ENCODE measurements around the gene B4GAT1.

B4GAT1 gene

DNA sequence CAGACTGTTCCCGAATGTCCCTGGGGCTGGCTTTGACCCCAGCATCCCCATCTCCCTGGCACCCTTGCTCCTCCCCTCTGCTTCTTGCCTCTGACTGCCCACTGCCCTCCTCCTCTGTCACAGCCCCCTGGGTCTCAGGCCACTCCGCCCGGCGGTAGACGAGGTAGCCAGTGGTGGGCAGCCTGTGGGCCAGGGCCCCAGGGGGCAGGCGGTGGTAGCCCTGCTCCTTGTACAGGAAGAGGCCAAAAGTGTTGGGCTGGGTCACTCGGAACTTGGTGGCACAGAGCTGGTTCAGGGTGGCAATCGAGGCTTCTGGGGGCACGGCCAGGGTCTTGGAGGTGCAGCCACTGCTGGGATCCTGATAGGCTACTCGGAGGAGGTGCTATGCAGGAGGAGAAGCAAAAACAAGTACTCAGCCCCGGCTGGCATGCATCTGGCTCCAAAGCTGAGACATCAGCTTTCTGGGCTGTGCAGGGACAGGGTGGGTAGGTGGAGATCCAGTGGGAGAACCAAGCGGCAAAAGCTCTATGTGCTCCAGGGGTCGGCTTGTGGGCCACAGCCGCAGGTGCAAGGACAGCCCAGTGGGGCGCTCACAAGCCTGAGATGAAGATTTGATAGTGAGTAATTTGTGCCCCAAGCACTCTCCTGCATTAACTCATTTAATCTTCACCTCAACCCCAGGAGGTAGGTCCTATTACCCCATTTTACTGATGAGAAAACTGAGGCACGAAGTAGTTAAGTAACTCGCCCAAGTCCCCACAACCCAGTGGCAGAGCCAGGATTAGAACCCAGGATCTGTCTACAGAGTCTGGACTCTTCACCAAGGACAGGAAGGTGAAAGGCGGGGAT lies 14.8 kb downstream of the B4GAT1 start:
- Histone ChIP-seq H3K9me2 (replicated peaks; ENCODE audit: insufficient read depth, low read length) (no peaks in the 10 kb centered on the region), H3K9ac (ENCODE audit: low read length) (no peak overlapping the region), H3K4me1 (ENCODE audit: low read length) (no peaks in the 10 kb centered on the region), H3F3A (ENCODE audit: insufficient read depth, low read length) (no peaks in the 10 kb centered on the region), H3K4me3 (ENCODE audit: low read length) (no peak overlapping the region), H4K20me1 (ENCODE audit: insufficient read depth, low read length) (no peaks in the 10 kb centered on the region), H3K27me3 (replicated peaks; ENCODE audit: insufficient read depth, low read length) (peaks cover 55% of the 10 kb centered on the region), H3K79me2 (ENCODE audit: low read length) (no peaks in the 10 kb centered on the region), H2AFZ (ENCODE audit: low read length) (no peak overlapping the region), H3K36me3 (replicated peaks; ENCODE audit: insufficient read depth, low read length) (no peaks in the 10 kb centered on the region), H3K27ac (ENCODE audit: low read length) (no peak overlapping the region), H3K4me2 (ENCODE audit: low read depth, low read length) (no peak overlapping the region), H3K9me3 (replicated peaks; ENCODE audit: insufficient read depth, low read length) (no peaks in the 10 kb centered on the region)
- no peak for DNase-seq
- TF ChIP-seq EZH2phosphoT487 (IDR thresholded peaks at IDR 0.05; ENCODE audit: low read length), result no peak
- TF ChIP-seq, protein P1, sequence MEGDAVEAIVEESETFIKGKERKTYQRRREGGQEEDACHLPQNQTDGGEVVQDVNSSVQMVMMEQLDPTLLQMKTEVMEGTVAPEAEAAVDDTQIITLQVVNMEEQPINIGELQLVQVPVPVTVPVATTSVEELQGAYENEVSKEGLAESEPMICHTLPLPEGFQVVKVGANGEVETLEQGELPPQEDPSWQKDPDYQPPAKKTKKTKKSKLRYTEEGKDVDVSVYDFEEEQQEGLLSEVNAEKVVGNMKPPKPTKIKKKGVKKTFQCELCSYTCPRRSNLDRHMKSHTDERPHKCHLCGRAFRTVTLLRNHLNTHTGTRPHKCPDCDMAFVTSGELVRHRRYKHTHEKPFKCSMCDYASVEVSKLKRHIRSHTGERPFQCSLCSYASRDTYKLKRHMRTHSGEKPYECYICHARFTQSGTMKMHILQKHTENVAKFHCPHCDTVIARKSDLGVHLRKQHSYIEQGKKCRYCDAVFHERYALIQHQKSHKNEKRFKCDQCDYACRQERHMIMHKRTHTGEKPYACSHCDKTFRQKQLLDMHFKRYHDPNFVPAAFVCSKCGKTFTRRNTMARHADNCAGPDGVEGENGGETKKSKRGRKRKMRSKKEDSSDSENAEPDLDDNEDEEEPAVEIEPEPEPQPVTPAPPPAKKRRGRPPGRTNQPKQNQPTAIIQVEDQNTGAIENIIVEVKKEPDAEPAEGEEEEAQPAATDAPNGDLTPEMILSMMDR (IDR thresholded peaks at IDR 0.05; ENCODE audit: low read length), result no peak
- TF ChIP-seq EZH2 (optimal IDR thresholded peaks at IDR 0.05; ENCODE audit: low read depth, low read length), result no peak

GRCh38 chr11:66331542-66332370 lies 15.7 kb downstream of the B4GAT1 start:
- no peaks in the 10 kb centered on the region for H3F3A ChIP-seq (ENCODE audit: insufficient read depth, low read length)
- TF ChIP-seq, protein P1 (IDR thresholded peaks at IDR 0.05; ENCODE audit: low read length), result no peak
- no peak for TF ChIP-seq EZH2phosphoT487 (IDR thresholded peaks at IDR 0.05; ENCODE audit: low read length)
- no peak for TF ChIP-seq EZH2 (optimal IDR thresholded peaks at IDR 0.05; ENCODE audit: low read depth, low read length)
- DNase-seq, result no peak
- H3K27ac ChIP-seq (ENCODE audit: low read length), result no peak overlapping the region
- no peak overlapping the region for H2AFZ ChIP-seq (ENCODE audit: low read length)
- no peaks in the 10 kb centered on the region for H4K20me1 ChIP-seq (ENCODE audit: insufficient read depth, low read length)
- H3K9me3 ChIP-seq (replicated peaks; ENCODE audit: insufficient read depth, low read length), result no peaks in the 10 kb centered on the region
- no peak overlapping the region for H3K9ac ChIP-seq (ENCODE audit: low read length)
- H3K27me3 ChIP-seq (replicated peaks; ENCODE audit: insufficient read depth, low read length), result peaks cover 55% of the 10 kb centered on the region
- H3K9me2 ChIP-seq (replicated peaks; ENCODE audit: insufficient read depth, low read length), result no peaks in the 10 kb centered on the region
- H3K4me1 ChIP-seq (ENCODE audit: low read length), result no peaks in the 10 kb centered on the region
- H3K4me2 ChIP-seq (ENCODE audit: low read depth, low read length), result no peak overlapping the region
- H3K79me2 ChIP-seq (ENCODE audit: low read length), result no peaks in the 10 kb centered on the region
- H3K36me3 ChIP-seq (replicated peaks; ENCODE audit: insufficient read depth, low read length), result no peaks in the 10 kb centered on the region
- no peak overlapping the region for H3K4me3 ChIP-seq (ENCODE audit: low read length)

DNA sequence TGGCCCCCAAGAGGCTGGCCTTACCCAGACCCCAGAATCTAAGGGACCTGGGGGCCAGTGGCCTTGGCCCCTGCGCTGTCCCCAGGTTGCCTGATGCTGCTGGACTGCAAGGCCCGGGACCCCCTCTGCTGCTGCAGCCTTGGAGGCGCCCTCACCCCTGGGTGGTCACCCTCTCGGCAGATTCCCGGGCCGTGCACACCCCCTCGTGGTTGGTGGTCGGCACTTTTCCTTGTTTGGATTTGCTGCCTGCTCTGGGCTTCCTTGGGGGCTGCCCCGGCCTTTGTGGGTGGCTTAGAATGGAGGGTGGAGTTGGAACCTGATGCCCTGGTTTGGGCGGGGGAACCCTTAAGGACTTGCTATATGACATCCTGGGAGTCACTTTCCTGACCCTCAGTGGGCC lies 16.5 kb downstream of the B4GAT1 start:
- Histone ChIP-seq H3K4me2 (ENCODE audit: low read depth, low read length) (no peak overlapping the region), H3K9me2 (replicated peaks; ENCODE audit: insufficient read depth, low read length) (no peaks in the 10 kb centered on the region), H3K27me3 (replicated peaks; ENCODE audit: insufficient read depth, low read length) (peaks cover 55% of the 10 kb centered on the region), H3K4me1 (ENCODE audit: low read length) (no peaks in the 10 kb centered on the region), H2AFZ (ENCODE audit: low read length) (no peak overlapping the region), H3K9ac (ENCODE audit: low read length) (no peak overlapping the region), H3K4me3 (ENCODE audit: low read length) (no peak overlapping the region), H4K20me1 (ENCODE audit: insufficient read depth, low read length) (no peaks in the 10 kb centered on the region), H3K36me3 (replicated peaks; ENCODE audit: insufficient read depth, low read length) (no peaks in the 10 kb centered on the region), H3K79me2 (ENCODE audit: low read length) (no peaks in the 10 kb centered on the region), H3K9me3 (replicated peaks; ENCODE audit: insufficient read depth, low read length) (no peaks in the 10 kb centered on the region), H3F3A (ENCODE audit: insufficient read depth, low read length) (no peaks in the 10 kb centered on the region), H3K27ac (ENCODE audit: low read length) (no peak overlapping the region)
- TF ChIP-seq EZH2 (optimal IDR thresholded peaks at IDR 0.05; ENCODE audit: low read depth, low read length) (no peak), EZH2phosphoT487 (IDR thresholded peaks at IDR 0.05; ENCODE audit: low read length) (no peak)
- TF ChIP-seq, protein P1 (IDR thresholded peaks at IDR 0.05; ENCODE audit: low read length), result no peak
- DNase-seq, result no peak

Measured in MM.1S (cell line).